NOMO-1 treated with dmso at 0.1 percent for 144 hours (cell line): ENCODE measurements around the gene P3H3.

Source experiments
- DNase-seq: peaks from one replicate; lab custom pipeline; 2025; ENCODE audit not compliant: unreplicated experiment; lab: John Stamatoyannopoulos, UW

P3H3 gene

DNA sequence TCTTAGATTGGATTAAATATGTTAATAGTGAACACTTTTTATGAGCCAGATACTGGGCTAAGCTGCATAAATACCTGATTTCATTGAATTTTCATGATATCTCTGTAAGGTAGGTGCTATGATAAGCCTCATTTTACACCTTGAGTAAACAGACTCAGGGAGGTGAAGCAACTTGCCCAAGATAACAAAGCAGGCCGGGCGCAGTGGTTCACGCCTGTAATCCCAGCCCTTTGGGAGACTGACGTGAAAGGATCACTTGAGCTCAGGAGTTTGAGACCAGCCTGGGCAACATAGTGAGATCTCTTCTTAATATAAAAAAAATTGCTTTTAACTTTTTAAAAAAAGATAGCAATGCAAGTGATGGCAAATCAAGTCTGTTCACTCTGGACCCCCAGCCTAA lies 13.9 kb downstream of the P3H3 start:
- no peak for DNase-seq

- DNase-seq: no peak
These were observed 15.1 kb downstream of the P3H3 start for GRCh38 chr12:6843118-6843902.

GRCh38 chr12:6845395-6845794 lies 17.2 kb downstream of the P3H3 start:
- DNase-seq: no peak

- DNase-seq: no peak
These were observed 18.2 kb downstream of the P3H3 start for GRCh38 chr12:6846316-6846869.

DNA sequence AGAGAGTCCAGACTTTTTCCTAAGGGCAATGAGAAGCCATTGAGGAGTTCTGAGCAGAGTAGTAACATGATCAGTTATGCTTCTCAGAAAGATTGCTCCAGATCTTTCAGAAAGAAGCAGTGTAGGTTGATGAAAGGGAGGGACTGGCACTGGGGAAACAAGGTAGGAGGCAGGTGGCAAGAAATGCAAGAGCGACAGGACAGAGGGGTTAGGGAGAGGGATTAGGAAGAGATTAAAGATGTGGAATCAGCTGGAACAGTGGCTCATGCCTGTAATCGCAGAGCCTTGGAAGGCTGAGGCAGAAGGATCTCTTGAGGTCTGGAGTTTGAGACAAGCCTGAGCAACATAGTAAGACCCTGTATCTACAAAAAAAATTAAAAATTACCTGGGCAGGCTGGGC lies 19.5 kb downstream of the P3H3 start:
- no peak for DNase-seq

DNA sequence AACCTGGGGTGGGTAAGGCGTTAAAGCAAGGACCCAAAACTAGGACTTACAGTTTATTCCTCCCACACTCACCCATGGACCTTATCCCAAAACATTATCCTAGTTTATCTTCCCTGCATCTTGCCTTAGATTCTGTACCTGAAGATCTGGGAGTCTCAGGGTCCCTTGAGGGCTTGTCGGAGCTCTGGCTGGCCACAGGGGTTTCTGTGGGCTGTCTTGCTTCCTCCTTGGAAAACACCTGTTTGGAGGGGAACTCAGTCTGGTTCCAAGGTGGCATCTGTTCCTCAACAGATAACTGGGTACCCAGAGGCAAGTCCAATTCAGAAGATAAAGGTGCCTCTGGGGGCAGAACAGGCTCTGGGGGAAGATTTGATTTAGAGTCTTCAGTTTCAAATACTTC lies 21.2 kb downstream of the P3H3 start:
- DNase-seq: no peak

DNA sequence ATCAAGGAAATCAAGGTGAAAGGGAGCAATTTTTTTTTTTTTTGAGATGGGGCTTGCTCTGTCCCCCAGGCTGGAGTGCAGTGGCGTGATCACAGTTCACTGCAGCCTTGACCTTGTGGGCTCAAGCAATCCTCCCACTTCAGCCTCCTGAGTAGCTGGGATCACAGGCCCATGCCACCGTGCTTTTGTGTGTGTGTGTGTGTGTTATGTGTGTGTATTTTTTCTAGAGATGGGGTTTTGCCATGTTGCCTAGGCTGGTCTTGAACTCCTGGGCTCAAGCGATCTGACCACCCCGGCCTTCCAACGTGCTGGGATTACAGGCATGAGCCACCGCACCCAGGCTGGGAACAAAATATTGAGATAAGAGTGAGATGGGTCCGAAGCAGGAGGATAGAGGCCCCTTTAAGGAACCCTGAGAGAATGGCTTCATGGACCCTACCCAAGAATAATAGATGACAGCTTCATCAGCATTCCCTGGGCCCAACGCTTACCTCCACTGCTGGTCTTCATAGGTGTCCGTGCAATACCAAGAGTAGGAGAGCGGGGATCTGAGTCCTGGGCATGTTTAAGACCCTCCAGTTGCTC lies 21.9 kb downstream of the P3H3 start:
- no peak for DNase-seq

- no peak for DNase-seq
These were observed 22.6 kb downstream of the P3H3 start for GRCh38 chr12:6850796-6851152.

GRCh38 chr12:6851153-6851920 lies 23.1 kb downstream of the P3H3 start, which contains the start of gene CDCA3:
TSS of gene CDCA3 (minus strand) at chr12:6851286. CDS start at chr12:6850952, 334 bp downstream.
- DNase-seq: peak; percentile 98

GRCh38 chr12:6851921-6852650 lies 23.9 kb downstream of the P3H3 start, which contains the start of gene USP5:
TSS of gene USP5 (plus strand) at chr12:6852150. CDS start at chr12:6852180, 30 bp downstream.
- DNase-seq: peak; percentile 99

GRCh38 chr12:6852651-6853354 lies 24.6 kb downstream of the P3H3 start:
- no peak for DNase-seq

- no peak for DNase-seq
These were observed 25.4 kb downstream of the P3H3 start for GRCh38 chr12:6853626-6854025.

GRCh38 chr12:6854036-6854435 lies 25.8 kb downstream of the P3H3 start:
- no peak for DNase-seq

DNA sequence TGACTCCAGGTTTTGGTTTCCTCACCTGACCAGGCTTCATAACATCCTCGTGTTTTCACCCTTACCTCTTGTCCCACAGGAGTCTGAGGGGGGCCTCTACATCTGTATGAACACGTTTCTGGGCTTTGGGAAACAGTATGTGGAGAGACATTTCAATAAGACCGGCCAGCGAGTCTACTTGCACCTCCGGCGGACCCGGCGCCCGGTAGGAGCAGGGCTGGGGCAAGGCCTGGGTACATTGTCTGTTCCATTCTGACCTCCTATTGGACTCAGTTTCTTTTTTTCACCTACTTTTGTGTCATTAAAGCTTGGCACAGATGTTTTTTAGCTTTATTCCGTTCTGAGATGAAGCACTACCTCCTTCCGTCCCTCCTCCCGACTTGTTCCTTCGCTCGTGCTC lies 27.1 kb downstream of the P3H3 start:
- no peak for DNase-seq

- DNase-seq: no peak
These were observed 30.6 kb downstream of the P3H3 start for GRCh38 chr12:6858799-6859198.

GRCh38 chr12:6860116-6860515 lies 31.9 kb downstream of the P3H3 start:
- no peak for DNase-seq

- no peak for DNase-seq
These were observed 32.7 kb downstream of the P3H3 start for GRCh38 chr12:6860942-6861341.

GRCh38 chr12:6861391-6861790 lies 33.2 kb downstream of the P3H3 start:
- DNase-seq: no peak

GRCh38 chr12:6863033-6863432 lies 34.8 kb downstream of the P3H3 start:
- no peak for DNase-seq

- no peak for DNase-seq
These were observed 35.5 kb downstream of the P3H3 start for GRCh38 chr12:6863586-6864321.
